Right lung (tissue), 10 donors: ENCODE measurements around the gene UEVLD. TPM values are rescaled to one million over a fixed set of nuclear protein-coding genes. Genes with fewer than 3 reads are reported as not detected.

Source experiments
- DNase-seq, 2 donors: peaks; one replicate each; pipeline ENCODE4 v3.0.0-alpha.2; 2013
- long read RNA-seq, 8 donors: transcript quantifications; one replicate each; lab custom pipeline, GENCODE V29; 2026
- polyA plus RNA-seq, 5 donors: library from polyadenylated mRNA; unstranded; fragments of 120-200 nt; gene quantifications; one replicate each; pipeline versions ENCODE4 v1.2.1 to v1.2.3, GENCODE V29; 2013; ENCODE audit warnings: inconsistent platforms in 1 of 5, low replicate concordance in 1 of 5; ENCODE audit not compliant: insufficient read length in 5 of 5, insufficient read depth in 1 of 5

The UEVLD gene
- polyA plus RNA-seq = 10 to 100 TPM; 15.9 to 23.1 (median 21.3) TPM
- long read RNA-seq, donor 1, partial matches to known transcripts = 0 of 2 reads
- long read RNA-seq, donor 1, other reads (novel, unspliced or antisense) = 0 of 2 reads
- long read RNA-seq, donor 2, full-length matches to known transcripts = 1 of 1 reads
- long read RNA-seq, donor 2, partial matches to known transcripts = 0 of 1 reads
- long read RNA-seq, donor 2, other reads (novel, unspliced or antisense) = 0 of 1 reads
- long read RNA-seq, donor 3, full-length matches to known transcripts = 2 of 2 reads
- long read RNA-seq, donor 3, partial matches to known transcripts = 0 of 2 reads
- long read RNA-seq, donor 3, other reads (novel, unspliced or antisense) = 0 of 2 reads
- long read RNA-seq, donor 4, full-length matches to known transcripts = 2 of 7 reads
- long read RNA-seq, donor 4, partial matches to known transcripts = 5 of 7 reads
- long read RNA-seq, donor 4, other reads (novel, unspliced or antisense) = 0 of 7 reads
- long read RNA-seq, donor 5, full-length matches to known transcripts = 4 of 4 reads
- long read RNA-seq, donor 5, partial matches to known transcripts = 0 of 4 reads
- long read RNA-seq, donor 5, other reads (novel, unspliced or antisense) = 0 of 4 reads
- long read RNA-seq, donor 6, full-length matches to known transcripts = 4 of 4 reads
- long read RNA-seq, donor 6, partial matches to known transcripts = 0 of 4 reads
- long read RNA-seq, donor 6, other reads (novel, unspliced or antisense) = 0 of 4 reads
- long read RNA-seq, donor 7, full-length matches to known transcripts = 3 of 3 reads
- long read RNA-seq, donor 7, partial matches to known transcripts = 0 of 3 reads
- long read RNA-seq, donor 7, other reads (novel, unspliced or antisense) = 0 of 3 reads
- long read RNA-seq, donor 8 = 0 reads

DNA sequence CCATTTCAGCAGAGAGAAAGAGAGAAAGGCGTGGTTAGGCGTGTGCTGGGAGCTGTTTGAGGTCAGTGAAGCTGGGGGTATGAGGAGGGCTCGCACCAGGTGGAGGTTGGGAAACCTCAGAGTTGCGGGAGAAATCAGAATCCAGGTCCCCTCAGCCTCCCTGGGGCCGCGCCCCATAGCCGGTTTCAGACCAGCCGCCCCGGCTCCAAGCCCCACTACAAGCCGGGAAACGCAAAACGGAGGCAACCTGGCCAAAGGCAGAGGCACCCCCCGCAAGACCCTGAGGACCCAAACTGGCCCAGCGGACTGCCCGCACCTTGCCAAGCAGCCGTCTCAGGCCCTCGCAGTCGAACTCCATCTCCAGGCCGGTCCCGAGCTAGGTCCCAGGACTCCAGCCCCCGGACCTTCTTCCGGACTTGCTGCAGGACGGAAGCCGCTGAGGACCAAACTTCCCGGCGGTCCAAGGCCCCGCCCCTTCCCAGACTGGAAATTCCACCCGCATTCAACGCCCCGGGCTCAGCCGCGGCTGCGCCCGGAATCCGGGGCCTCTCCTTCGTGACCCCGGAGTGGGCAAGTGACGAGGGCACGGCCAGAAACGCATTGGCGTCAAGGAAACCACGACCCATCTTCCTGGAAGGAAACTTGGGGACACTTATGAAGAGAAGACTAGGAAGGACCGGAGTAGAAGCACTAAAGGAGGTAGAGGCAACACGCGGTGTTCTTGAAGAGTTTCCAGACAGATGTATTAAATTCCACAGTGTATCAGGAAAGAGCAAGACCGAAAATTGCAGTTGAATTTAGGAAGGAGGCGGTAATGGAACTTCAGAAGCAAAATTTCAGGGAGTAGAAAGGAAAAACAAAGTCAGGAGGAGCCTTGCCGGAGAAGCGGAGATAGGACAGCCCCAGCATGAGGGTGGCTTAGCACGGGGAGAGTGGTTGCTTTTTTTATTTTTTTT lies at the start of gene UEVLD:
Gene UEVLD (minus strand): TSS at position 438 of the 956 bp plus-strand sequence. CDS start 80 bp downstream, at position 358.
- peak; percentile 87 to 88 for DNase-seq

DNA sequence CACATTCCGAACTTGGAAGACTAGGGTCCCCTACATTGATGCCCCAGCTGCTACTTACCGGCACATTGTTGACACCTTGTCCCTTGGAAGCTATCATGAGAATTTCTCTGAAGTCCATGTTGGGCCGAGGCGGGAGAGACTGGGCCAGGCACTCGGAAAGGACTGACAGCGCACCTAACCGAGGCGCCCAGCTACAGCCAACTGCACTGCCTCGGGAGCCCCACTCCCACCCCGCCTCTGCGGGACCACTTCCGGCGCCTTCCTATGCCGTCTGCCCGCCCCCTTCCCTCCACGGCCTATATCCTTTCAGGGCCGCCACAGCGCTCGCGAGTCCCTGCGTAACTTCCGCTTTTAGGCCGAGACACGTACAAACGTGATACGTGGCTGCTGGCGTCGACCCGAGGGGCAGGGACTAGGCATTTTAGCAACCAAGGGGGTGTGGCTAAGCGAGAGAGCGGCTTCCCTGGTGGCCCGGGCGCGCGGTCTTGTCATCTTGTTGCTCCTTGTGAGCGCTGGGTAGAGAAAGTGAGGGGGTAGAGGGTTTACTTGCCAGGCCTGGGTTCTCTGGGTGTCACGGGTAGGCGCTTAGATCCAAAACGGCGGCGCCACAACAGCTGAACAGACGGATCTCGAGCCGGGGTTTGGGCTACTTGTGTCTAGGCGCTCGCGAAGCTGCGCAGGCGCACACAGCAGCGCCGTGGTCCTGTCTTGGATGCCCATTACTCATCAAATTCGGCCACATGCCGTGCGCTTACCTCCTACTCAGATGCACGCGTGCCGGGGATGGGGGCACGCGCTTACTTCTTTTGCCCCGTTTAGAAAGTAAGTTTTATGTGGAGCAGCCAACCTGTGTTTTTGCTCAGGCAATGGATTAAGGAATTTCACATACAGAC lies 45.9 kb upstream of the UEVLD start, which contains the start of gene SPTY2D1:
Gene SPTY2D1 (minus strand): TSS at position 203 of the 893 bp plus-strand sequence. CDS start 85 bp downstream, at position 118.
- DNase-seq = peak; percentile 99 to 100

DNA sequence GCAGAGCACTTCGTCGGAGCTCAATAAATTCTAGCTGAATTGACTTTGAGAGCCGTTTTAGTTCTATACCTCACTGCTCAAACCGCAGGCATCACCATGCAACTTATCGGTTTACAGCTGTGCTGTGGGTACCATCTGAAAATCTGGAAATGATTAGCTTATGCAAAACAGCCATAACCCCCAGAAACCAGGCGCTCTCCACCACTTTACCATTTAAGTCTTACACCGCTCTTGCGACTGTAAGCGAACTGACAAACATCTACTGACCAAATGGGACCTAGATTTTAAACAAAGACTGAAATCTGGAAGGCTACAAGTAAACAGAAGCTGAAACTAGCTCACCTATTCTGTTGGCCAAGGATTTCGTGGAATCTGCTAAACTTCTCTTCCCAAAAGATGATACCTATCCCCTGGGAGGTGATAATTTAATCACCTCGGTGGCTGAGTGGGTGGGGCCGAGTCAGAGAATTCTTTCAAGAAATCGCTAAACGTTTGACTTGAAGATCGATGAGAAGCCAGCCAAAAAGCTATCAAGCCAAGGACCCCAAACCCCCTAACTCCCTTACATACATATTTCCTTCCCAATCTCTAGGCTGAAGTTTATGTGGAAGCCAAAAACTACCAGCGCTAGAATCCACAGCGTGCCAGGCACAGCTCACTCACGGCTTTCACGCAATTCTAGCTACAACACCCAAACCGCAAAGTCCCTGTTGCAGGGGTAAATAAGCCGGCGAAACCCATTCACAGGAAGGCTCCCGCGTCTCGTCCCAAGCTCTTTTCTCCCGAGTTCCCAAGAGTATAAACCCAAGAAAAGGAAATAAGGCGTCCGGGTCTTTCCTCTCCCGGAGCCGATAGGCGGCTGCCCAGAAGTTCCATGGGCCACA lies 45.0 kb upstream of the UEVLD start:
- no peak for DNase-seq

DNA sequence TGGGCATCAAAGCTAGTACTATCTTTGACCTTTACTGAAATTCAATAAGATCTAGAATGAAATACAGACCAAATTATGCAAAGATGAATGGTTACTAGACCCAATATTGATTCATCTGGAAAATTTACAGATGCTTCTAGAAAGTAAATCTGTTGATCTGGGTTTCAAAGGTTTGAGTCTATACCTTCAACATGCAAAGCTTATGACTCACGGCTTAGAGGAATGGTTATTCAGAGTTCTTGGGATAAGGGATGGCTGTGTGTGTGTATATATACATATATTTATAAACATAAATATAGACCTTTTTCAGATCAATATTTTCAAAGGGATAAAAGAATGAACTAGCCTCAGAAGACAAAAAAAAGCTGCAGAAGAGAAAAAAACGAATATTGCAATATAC lies 44.3 kb upstream of the UEVLD start:
- DNase-seq = no peak

DNA sequence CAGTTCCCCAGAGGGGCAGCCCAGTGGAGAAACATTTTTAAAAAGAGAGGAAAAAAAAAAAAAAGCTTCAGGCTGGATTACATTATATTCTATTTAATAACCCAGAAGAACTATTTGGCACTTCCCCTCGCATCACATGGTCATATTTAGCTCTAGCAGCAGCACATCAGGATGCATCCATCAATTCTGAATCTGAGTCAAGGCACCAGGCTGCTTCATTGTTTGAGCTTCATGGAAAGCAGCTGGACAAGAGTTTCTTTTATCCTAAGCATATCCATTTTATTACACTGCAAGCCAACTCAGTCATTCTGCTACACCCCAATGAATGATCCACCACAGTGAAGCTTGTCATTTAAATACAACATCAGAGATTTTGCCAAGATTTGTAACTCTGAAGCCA lies 35.6 kb upstream of the UEVLD start:
- no peak for DNase-seq

DNA sequence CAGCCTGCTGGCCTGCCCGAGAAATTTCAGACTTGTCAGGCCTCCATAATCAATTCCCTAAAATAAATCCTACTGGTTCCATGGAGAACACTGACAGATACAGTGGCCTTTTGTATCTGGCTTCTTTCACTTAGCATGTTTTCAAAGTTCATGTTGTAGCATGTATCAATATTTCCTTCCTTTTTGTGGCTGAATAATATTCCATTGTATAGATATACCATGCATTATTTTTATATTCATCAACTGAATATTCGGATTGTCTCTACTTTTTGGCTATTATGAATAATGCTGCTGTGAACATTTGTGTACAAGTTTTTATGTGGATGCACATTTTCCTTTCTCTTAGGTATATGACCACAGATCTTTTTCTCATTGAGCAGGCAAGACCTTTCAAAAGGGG lies 35.2 kb upstream of the UEVLD start:
- DNase-seq = no peak

DNA sequence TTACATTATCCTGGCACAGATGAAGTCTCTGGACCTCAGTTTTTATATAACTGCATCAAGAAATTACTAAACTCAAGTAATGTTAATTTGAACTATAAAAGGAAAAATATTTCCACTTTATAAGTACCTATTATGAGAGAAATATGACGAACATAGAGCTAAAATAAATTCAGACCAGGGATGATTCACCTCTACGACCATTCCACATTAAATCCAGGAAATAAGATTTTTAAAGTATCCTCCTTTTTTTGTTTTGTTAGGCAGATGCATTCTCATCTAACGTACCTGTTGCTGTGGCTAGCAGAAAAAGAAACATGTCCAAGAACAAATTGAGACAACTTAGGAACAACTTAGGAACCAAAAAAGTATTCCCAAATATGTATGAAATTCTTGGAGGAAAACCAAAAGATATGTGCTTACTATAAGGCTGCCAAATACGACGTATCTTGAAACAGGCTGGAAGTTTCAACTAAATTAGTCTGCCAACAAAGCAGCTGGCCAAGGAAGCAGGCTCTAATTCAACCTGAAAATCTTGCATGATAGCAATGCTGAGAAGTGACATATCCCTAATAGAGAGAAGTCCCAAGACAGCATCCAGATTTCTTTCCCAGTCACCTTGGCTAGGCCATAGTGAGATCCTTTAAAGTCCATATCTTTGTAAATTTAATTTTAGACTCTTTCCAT lies 29.9 kb upstream of the UEVLD start:
- DNase-seq = peak; percentile 63 to 64

DNA sequence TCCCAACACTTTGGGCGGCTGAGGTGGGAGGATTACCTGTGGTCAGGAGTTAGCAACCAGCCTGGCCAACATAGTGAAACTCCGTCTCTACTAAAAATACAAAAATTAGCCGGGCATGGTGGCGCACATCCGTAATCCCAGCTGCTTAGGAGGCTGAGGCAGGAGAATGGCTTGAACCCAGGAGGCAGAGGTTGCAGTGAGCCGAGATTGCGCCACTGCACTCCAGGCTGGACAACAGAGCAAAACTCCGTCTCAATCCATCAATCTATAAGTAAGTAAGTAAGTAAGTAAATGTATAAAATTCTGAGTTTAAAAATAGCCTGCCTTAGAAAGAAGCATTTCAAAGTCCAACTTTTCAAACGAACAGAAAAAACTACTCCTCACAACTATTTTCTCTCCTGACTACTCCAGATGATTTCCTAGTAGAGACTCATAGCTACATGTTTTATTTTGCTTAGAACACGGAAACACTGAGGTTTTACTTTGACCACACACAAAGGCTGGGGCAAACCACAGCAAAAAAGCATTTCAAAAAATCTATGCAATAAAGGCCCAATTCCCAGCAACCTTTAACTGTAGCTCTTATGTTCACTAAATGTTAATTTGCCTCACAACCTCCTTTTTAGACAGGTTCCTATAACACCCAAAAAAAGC lies 29.3 kb upstream of the UEVLD start:
- no peak for DNase-seq

DNA sequence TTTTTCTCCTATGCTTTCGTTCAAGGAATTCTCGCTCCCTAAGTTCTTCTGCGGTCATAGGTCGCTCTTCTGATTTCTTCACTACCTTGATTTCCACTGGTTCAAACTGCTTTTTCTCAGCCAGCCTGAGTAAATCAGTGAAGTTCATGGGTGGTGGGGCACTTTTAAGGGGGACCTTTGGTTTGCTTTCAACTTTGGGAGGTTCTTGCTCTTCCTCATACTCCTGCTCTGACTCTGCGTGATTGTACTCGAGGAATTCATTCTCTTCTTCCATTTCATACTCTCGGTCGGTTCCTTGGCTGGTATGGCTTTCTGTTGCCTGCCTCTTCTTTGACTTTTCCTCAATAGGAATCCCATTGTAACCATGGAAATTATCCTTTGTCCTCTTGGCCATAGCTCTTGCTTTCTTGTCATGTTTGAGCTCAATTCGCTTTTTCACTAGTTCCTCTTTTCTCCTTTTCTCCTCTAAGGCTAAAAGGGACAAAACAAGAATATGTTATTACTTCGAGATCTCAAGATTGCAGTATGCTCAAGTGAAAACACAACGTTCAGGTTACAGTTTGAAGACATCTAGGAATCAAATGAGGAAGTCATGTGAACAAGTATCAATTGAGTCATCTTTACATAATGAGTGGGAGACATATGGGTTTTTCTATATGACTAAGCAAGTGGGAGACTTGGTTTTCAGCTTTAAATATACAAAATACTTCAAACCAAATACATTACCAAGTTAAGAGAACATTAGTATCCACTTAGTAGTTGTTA lies 27.3 kb upstream of the UEVLD start:
- no peak for DNase-seq

DNA sequence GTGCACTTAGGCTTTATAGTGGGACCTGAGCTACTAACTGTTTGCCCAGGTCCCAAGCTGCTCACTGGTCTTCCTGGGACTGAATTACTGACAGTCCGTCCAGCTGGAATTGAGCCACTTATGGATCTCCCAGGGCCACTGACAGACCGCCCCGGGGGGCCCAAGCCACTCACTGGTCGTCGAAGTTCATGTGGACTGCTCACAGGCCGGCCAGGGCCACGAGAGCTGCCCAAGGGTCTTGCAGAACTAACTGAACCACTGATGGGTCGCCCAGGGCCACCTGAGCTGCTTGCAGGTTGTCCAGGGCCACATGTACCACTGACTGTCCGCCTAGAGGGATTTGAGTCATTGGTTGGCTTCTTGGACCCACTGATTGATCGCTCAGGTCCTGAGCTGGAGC lies 26.1 kb upstream of the UEVLD start:
- no peak for DNase-seq

DNA sequence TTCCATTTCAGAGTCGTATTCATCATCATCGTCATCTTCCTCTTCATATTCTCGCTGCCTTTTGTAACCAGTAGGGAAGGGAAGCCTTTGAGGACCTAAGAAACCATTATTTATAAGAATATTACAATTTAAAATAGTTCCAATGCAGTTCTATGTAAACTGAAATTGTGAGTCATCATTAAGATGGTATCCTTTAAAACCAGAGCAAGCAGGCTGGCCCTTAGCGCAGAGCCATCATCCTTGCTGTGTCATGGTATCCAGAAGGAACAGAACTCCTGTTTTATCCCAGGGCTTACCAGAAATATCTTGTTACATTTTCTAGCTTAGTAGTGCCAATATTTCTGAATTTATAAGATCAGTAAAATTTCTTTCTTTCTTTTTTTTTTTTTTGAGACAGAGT lies 23.9 kb upstream of the UEVLD start:
- DNase-seq = no peak

DNA sequence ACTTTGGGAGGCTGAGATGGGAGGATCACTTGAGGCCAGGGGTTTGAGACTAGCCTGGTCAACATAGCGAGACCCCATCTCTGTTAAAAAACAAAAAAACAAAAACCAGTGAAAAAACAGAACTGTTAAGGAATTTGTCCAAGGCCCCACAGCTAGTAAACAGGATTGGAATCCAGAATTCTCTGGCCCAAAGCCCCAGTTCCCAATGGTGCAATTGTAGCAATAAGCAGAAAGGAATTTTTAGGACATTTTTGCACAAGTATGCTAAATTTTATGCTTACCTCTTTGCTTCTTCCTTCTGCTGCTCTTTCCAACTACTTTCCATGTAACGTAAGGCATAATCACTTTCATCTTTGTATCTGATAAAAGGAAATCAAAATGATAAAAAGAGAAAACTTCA lies 22.7 kb upstream of the UEVLD start:
- DNase-seq = no peak

DNA sequence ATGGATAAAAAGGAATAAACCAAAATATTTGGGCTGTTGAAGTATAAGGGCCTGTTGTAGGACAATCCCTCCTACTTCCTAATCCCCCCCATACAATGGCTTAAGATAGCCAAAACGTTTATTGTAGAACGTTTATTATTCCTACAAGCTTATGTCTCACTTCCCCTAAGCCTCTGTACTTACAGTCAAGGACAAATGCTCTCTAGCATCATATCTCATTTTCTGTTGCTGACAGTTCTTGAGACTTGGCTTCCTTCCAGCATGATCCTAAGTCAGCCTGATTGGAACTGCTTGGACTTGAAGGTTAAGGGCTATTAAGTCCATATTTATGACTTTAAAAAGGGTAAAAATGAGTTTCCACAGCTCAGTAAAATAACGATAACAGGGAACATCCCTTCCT lies 19.8 kb upstream of the UEVLD start:
- DNase-seq = no peak

DNA sequence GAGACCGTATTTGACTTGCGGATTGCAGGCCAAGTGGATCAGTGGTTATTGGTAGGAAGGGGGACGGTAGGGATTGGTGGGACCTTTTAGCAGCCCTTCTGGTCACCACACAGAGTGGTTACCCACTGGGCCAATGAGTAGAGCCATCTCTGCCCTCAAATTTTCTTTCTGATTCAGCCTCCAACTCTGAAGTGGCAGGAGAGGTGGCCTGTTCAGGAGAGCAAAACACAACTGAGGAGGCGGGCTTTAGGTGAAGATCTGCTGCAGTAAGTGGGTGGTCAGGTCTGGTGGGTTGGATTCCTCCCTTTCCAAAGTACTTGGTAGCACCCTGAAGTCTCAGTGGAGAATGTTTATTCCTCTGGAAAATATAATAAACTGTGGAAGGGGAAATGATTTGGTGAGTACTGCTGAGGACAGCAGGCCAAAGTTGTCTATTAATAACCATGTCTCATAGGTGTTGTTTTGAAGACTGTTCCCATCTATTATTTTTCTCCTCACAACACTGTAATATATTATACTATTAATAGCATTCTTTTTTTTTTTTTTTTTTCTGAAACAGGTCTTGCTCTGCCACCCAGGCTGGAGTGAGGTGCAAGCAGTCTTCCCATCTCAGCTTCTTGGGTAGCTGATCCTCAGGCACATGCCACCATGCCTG lies 12.5 kb upstream of the UEVLD start:
- DNase-seq = no peak

DNA sequence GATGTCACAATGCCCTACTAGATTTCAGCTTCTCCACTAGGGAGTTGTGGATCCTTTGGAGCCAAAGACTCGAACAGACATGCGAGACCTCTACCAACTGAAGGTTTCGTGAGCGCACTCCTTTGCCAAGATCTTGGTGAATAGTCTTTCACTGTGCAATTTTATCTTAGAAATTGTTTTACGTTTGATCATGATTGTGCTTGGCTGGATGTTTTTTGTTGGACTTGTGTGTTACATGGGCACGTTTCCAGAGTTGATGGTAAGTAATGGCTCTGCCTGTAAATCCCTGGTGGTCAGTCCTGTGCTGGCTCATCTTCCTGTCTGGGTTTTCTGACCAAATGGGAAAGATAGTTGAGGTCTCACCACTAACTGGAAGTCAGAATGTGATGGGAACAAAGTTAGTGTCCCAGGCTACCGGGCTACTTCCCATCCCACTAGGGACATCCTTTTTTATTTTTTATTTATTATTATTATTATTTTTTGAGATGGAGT lies 11.3 kb upstream of the UEVLD start, which contains the start of gene MISFA:
Gene MISFA (plus strand): TSS at position 51 of the 492 bp plus-strand sequence. CDS start 140 bp downstream, at position 191.
- no peak for DNase-seq

DNA sequence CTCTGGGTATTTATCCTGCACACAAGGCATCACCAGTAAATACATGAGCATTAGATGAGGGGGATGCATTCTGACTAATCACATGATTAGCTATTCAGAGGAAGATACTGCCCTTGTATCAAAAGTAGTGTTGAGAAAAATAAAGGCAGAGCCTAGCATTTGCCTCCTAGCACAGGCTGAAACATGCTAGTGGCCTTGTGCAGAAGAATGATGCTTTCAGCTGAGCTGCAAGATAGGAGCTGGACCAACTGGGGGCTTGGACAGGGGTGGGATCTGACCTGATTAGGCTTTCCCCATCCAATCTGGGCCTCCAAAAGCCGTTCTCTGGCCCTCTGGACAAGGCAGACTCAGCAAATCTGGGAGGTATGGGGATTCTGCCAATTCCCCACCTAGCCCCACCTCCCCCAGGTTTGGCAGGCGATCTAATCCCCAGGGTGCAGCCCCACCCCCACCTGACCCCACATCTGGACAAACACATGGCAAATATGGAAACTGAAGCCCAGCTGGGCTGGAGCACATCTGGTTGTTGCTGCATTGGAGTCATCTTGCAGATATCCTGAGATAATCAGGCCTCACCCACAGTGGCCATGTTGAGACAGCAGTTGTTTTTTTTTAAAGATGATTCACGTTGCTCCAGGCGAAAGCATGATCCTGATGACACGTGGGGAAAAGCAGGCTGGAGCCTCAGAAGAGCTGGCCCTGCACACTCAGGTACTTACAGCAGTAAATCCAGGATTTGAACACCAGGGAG lies 6.6 kb upstream of the UEVLD start:
- no peak for DNase-seq
